ENCODE measurements around the gene MBOAT1.
A peak's percentile ranks its signal among the peaks of the same experiment; 100 is the strongest.
"Not testable (repeated sequence)": the region's sequence is repeated elsewhere in the genome, so short reads cannot be mapped to it uniquely, and the experiment has no call there.

The MBOAT1 gene

GRCh38 chr6:20212392-20213111, at the start of gene MBOAT1:
TSS of gene MBOAT1 (minus strand) at chr6:20212469. CDS start at chr6:20212234, 235 bp downstream.
- peak; percentile 83 for DNase-seq (ENCODE audit: low read depth)

GRCh38 chr6:20261685-20262084, 49.4 kb upstream of the MBOAT1 start:
- no peak for DNase-seq (ENCODE audit: low read depth)

- no peak for DNase-seq (ENCODE audit: low read depth)
Measured at GRCh38 chr6:20260360-20260759, 48.1 kb upstream of the MBOAT1 start.

GRCh38 chr6:20259316-20260049, 47.2 kb upstream of the MBOAT1 start:
- DNase-seq (ENCODE audit: low read depth): no peak

GRCh38 chr6:20255428-20255827, 43.2 kb upstream of the MBOAT1 start:
- DNase-seq (ENCODE audit: low read depth): no peak

GRCh38 chr6:20254295-20254694, 42.0 kb upstream of the MBOAT1 start:
- no peak for DNase-seq (ENCODE audit: low read depth)

GRCh38 chr6:20253021-20253420, 40.8 kb upstream of the MBOAT1 start:
- no peak for DNase-seq (ENCODE audit: low read depth)

GRCh38 chr6:20252311-20252710, 40.0 kb upstream of the MBOAT1 start:
- no peak for DNase-seq (ENCODE audit: low read depth)

- no peak for DNase-seq (ENCODE audit: low read depth)
Measured at GRCh38 chr6:20251525-20251924, 39.3 kb upstream of the MBOAT1 start.

- no peak for DNase-seq (ENCODE audit: low read depth)
Measured at GRCh38 chr6:20246125-20246524, 33.9 kb upstream of the MBOAT1 start.

- DNase-seq (ENCODE audit: low read depth): not testable (repeated sequence)
Measured at GRCh38 chr6:20244807-20245681, 32.8 kb upstream of the MBOAT1 start.

GRCh38 chr6:20243288-20243687, 31.0 kb upstream of the MBOAT1 start:
- DNase-seq (ENCODE audit: low read depth): no peak

GRCh38 chr6:20242397-20242796, 30.1 kb upstream of the MBOAT1 start:
- no peak for DNase-seq (ENCODE audit: low read depth)

- DNase-seq (ENCODE audit: low read depth): no peak
Measured at GRCh38 chr6:20241102-20241501, 28.8 kb upstream of the MBOAT1 start.

GRCh38 chr6:20238688-20239587, 26.7 kb upstream of the MBOAT1 start:
- no peak for DNase-seq (ENCODE audit: low read depth)

- DNase-seq (ENCODE audit: low read depth): no peak
Measured at GRCh38 chr6:20237677-20238460, 25.6 kb upstream of the MBOAT1 start.

- DNase-seq (ENCODE audit: low read depth): no peak
Measured at GRCh38 chr6:20236909-20237600, 24.8 kb upstream of the MBOAT1 start.

GRCh38 chr6:20236344-20236743, 24.1 kb upstream of the MBOAT1 start:
- no peak for DNase-seq (ENCODE audit: low read depth)

GRCh38 chr6:20235041-20235440, 22.8 kb upstream of the MBOAT1 start:
- DNase-seq (ENCODE audit: low read depth): no peak

GRCh38 chr6:20234136-20234535, 21.9 kb upstream of the MBOAT1 start:
- DNase-seq (ENCODE audit: low read depth): no peak
